Upper lobe of left lung (tissue), 4 donors: Measurements from ENCODE around the gene ZCCHC24.

ENCODE experiments used
- CTCF ChIP-seq, 6 experiments: fragments of 450-650 bp in 4 of 6; fragments of 200-600 bp in 2 of 6; sonication (generic) in 2 of 6; IDR thresholded peaks; one replicate each; pipeline ENCODE4 v1.5.1; 2016 to 2019; ENCODE audit warnings: antibody characterized with exemption in 6 of 6
- POLR2A ChIP-seq, 4 donors: fragments of 450-650 bp; IDR thresholded peaks; one replicate each; pipeline ENCODE4 v1.5.1; 2016 to 2017; ENCODE audit warnings: antibody characterized with exemption in 4 of 4, mild to moderate bottlenecking in 2 of 4

- no peak for TF ChIP-seq CTCF (IDR thresholded peaks at IDR 0.05)
- no peak for TF ChIP-seq POLR2A (IDR thresholded peaks at IDR 0.05)
Measured at GRCh38 chr10:79361726-79362397, 83.6 kb downstream of the ZCCHC24 start.
